Activated naive CD4-positive, alpha-beta T cell treated with anti-CD3 and anti-CD28 coated beads, Interleukin-2, amount 10 ng/mL, durations not matched to agents 7 days and 5 days (primary cell): ENCODE results near the gene GRIFIN.

Experiments used
- CTCF ChIA-PET: fragments of 350-600 bp; sonication (Branson Sonifier 250); formaldehyde crosslinking; loops from one replicate; lab custom pipeline; 2021; ENCODE audit warnings: antibody characterized with exemption; lab: Charles Lee
- DNase-seq: peaks from one replicate; pipeline ENCODE4 v3.0.0-alpha.2; 2020
- H3K27ac Mint-ChIP-seq: one replicate; pipeline ENCODE4 v1.8.0; 2021; ENCODE audit warnings: mild to moderate bottlenecking, moderate library complexity, mixed read lengths
- H3K27me3 Mint-ChIP-seq: one replicate; pipeline ENCODE4 v1.8.0; 2021; ENCODE audit warnings: mild to moderate bottlenecking, mixed read lengths
- H3K36me3 Mint-ChIP-seq: one replicate; pipeline ENCODE4 v1.8.0; 2021; ENCODE audit warnings: mixed read lengths
- H3K4me1 Mint-ChIP-seq: one replicate; pipeline ENCODE4 v1.8.0; 2021; ENCODE audit warnings: mixed read lengths
- H3K4me3 Mint-ChIP-seq: one replicate; pipeline ENCODE4 v1.8.0; 2021; ENCODE audit warnings: mild to moderate bottlenecking, moderate library complexity, mixed read lengths
- H3K9me3 Mint-ChIP-seq: one replicate; pipeline ENCODE4 v1.8.0; 2021; ENCODE audit warnings: mixed read lengths

GRIFIN gene, protein sequence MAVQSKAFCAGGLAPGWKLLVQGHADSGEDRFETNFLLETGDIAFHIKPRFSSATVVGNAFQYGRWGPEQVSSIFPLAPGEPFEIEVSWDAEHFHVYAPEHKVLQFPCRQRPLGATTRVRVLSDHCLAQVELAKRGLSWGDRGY

DNA sequence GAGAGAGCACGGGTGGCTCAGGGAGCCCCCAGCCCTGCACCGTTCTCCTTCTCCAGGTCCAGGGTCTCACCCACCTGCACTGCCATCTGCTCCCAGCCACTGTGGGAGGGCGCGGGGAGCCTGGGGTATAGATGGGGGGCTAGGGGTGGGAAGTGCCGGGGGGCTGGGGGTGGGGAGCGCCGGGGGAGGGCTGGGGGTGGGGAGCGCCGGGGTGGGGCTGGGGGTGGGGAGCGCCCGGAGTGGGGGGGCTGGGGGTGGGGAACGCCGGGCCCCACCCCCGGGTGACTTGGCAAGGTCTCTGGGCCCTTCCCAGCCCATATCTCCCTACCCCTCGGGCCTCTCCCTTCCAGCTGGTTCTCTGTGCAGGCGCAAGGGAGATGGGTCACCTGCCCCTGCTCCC, at the start of gene GRIFIN:
Gene GRIFIN, minus strand, starts transcription at position 101 of the 400 bp plus-strand sequence. Its CDS starts 15 bp downstream, at position 86.
- H3K9me3 Mint-ChIP-seq = no peaks in the 10 kb centered on the region
- DNase-seq = no peak
- no peak within 1 kb of the TSS for H3K4me3 Mint-ChIP-seq
- peaks cover 41% of the 10 kb centered on the region for H3K27me3 Mint-ChIP-seq
- CTCF ChIA-PET = no interaction called here
- peaks cover 10% of the 10 kb centered on the region for H3K4me1 Mint-ChIP-seq
- H3K27ac Mint-ChIP-seq = no peak within 1 kb of the TSS
- H3K36me3 Mint-ChIP-seq = no peaks in the 10 kb centered on the region

DNA sequence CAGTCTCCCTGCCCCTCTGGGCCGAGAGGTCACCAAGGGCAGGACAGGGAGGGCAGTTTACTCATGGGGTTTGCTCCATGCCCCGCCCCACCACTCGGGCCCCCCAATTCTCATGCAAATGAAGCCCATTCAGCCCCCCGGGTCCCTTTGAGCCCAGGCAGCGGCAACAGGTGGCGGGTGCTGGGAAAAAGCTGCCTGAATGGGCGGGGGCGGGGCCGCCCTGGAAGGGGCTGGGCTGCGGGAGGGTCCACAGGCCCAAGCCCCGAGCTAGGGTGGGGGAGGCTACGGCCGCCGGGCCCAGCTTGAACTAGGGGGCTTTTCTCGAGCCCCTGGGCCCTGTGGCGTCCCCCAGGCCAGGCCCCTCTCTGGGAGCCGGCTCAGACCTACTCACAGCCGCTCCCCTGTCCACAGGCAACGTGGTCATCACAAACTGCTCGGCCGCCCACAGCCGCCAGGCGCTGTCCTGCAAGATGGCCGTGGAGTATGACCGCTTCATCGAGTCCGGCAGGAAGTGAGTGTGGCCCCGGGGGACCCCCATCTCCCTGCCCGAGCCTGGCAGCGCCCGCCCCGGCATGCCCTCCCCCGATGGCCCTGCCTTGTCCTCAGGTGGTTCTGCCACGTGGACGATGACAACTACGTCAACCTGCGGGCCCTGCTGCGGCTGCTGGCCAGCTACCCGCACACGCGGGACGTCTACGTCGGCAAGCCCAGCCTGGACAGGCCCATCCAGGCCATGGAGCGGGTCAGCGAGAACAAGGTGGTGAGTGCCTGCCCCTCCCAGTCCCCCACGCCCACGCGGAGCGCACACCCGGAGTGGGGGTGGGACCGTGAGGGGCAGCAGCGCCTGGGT, 48.8 kb upstream of the GRIFIN start:
- Mint-ChIP-seq H3K4me1 (peaks cover 63% of the 10 kb centered on the region), H3K9me3 (no peaks in the 10 kb centered on the region), H3K27ac (no peak overlapping the region), H3K27me3 (no peaks in the 10 kb centered on the region), H3K36me3 (peaks cover 44% of the 10 kb centered on the region), H3K4me3 (no peak overlapping the region)
- no peak for DNase-seq
- CTCF ChIA-PET = interaction anchor here (1.9 kb wide), 1 partner anchor 185 kb away, joined by 4 read pairs; no protein-coding TSS in a partner anchor

DNA sequence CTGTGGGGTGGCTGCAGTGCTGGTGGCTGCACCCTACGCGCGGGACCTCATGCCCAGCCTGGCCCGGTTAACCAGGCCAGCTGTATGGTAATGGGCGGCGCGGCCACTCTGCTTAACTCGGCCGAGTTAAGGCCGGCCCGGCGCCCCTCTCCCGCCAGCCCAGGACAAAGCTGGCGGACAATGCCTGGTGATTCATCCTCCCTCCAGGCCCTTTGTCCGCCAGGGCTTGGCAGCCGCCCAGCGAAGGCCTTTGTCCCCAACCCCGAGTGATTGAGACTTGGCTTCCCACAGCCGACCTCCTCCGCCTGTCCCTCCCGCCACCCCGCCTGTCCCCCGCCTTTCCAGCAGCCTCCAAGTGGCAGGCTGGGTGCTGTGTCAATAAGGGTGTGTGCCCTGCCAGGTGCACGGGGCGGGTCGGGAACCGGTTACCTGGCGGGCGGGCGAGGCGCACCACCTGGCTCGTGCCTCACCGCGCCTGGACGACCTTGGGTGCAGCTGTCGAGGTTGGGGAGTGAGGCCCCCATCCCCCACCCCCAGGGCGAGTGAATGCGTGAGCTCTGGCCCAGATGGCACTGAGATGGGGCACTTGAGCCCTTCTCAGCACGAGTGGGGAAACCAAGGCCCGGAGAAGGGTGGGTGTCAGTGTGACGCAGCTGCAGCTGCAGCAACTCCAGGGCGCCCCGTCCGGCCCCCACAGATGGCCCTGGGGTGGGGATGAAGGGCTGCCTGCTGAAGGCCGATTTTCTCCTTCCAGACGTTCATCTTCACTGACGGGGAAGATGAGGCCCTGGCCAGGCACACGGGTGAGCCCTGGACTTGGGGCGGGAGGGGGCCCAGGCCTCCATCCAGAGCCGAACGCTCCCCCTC, 48.0 kb upstream of the GRIFIN start:
- Mint-ChIP-seq H3K4me3 (peak overlapping the region; percentile 38), H3K36me3 (peaks cover 44% of the 10 kb centered on the region), H3K4me1 (peaks cover 55% of the 10 kb centered on the region), H3K27ac (peak overlapping the region; percentile 14), H3K27me3 (peaks cover under 1% of the 10 kb centered on the region), H3K9me3 (no peaks in the 10 kb centered on the region)
- DNase-seq = no peak
- CTCF ChIA-PET = no interaction called here

DNA sequence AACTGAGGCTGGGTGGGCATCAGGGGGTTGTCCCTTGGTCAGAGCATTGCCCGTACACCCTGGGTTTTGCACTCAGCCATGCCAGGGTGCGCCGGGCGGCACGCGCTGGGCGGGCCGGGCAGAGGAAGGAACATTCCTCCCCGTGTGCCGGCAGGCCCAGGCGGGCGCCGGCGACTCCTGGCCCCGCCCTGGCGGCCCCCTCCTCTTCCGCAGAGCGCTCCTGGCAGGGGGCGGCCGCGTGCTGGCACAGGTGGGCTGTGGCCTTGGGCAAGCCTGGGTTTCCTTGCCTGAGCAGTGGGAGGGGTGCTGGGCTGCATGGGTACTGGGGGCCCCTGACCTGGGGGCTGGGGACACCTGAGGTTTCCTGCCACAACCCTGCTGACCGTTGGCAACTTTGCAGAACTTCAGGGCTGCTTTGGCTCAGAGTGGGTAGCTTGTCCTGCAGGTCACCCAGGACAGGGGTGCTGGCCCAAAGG, 47.3 kb upstream of the GRIFIN start:
- peaks cover 44% of the 10 kb centered on the region for H3K36me3 Mint-ChIP-seq
- H3K4me3 Mint-ChIP-seq = peak overlapping the region; percentile 97
- CTCF ChIA-PET = no interaction called here
- H3K27ac Mint-ChIP-seq = peak overlapping the region; percentile 87
- H3K4me1 Mint-ChIP-seq = peaks cover 52% of the 10 kb centered on the region
- H3K27me3 Mint-ChIP-seq = peaks cover 4% of the 10 kb centered on the region
- H3K9me3 Mint-ChIP-seq = no peaks in the 10 kb centered on the region
- no peak for DNase-seq

DNA sequence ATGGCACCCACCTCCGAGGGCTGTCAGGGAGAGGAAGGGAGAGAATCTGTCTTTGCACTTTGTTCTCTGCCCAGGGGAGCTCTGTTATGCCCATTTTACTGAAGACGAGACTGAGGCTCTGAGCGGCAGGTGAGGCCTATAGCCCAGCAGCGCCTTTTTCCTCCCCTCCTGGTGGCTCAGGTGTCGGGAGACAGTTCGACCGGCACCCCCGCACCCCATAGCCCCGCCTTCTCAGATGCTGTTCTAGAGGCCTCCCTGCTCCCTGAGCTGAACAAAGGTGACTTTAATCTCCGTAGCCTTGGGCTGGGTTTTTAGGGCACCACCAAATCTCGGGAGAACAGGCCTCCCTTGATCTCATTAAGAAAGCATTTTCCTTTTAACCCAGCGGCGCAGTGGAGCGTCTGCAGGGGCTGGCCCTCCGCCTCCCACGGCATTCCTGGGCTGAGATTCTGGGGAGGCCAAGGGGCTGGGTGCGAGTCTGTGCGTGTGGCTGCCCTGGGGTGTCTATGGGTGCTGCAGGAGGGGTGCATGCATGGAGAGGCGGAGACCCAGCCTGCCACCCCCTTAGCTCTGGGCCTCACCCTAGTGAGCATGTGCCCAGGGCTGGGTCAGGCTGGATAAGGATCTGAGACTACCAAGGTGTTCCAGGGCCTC, 46.7 kb upstream of the GRIFIN start:
- Mint-ChIP-seq H3K27ac (peak overlapping the region; percentile 87), H3K9me3 (no peaks in the 10 kb centered on the region), H3K36me3 (peaks cover 40% of the 10 kb centered on the region), H3K27me3 (peaks cover 10% of the 10 kb centered on the region), H3K4me3 (peak overlapping the region; percentile 97), H3K4me1 (peaks cover 52% of the 10 kb centered on the region)
- CTCF ChIA-PET = no interaction called here
- DNase-seq = peak; percentile 73

DNA sequence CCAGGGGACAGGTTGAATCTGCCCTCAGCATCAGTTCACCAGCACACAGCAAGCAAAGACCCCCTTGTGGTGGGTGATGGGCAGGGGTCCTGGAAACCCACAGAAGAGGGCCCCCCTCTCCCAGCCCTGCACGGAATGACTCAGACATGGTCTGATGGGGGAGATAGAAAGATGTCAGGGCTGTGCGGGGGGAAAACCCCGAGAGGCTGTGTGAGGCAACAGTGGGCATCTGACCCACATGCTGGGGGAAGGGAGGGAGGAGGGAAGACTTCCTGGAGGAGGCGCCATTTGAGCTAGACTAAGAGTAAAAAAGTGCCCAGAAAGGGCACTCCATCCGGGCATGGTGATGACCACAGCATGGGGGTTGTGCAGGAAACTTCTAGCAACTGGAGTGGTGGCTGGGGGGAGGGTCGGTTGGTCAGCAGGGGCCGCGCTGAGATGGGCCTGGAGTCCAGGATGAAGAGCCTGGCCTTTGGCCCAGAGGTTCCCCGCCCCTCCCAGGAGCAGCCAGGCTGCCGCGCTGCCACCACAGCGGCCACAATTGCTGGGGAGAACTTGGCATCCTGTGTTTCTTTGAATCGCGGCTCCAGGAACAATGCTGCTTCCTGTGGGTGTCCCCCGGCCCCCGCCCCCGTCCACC, 45.9 kb upstream of the GRIFIN start:
- Mint-ChIP-seq H3K9me3 (no peaks in the 10 kb centered on the region), H3K36me3 (peaks cover 32% of the 10 kb centered on the region), H3K4me1 (peaks cover 49% of the 10 kb centered on the region), H3K27ac (peak overlapping the region; percentile 87), H3K4me3 (peak overlapping the region; percentile 97), H3K27me3 (peaks cover 18% of the 10 kb centered on the region)
- CTCF ChIA-PET = interaction anchor here (0.9 to 1.1 kb wide), 2 partner anchors 11 to 52 kb away, joined by 3 to 4 read pairs; no protein-coding TSS in a partner anchor
- DNase-seq = peak; percentile 81

DNA sequence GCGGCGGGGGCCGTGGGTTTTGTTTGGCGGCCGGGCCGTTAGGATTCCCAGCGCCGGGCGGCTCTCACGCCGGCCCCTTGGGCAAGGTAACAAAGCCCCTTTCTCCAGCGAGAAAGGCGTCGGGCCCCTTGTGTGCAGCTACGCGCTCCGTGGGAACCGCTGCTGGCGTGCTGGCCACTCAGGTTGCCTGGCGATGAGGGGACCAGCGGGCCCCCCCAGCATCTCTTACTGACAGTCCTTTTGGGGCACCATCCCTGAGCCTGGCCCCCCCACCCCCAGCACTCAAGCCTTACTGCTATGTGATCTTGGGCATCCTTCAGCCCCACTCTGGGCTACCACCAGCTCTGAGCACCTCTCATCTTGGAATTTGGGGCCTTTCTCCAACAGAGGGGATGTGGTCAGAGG, 45.1 kb upstream of the GRIFIN start:
- CTCF ChIA-PET = interaction anchor here (0.9 to 1.1 kb wide), 2 partner anchors 11 to 51 kb away, joined by 3 to 4 read pairs; no protein-coding TSS in a partner anchor
- H3K9me3 Mint-ChIP-seq = no peaks in the 10 kb centered on the region
- DNase-seq = peak; percentile 42
- peak overlapping the region; percentile 97 for H3K4me3 Mint-ChIP-seq
- H3K4me1 Mint-ChIP-seq = peaks cover 42% of the 10 kb centered on the region
- H3K27ac Mint-ChIP-seq = peak overlapping the region; percentile 87
- H3K36me3 Mint-ChIP-seq = peaks cover 29% of the 10 kb centered on the region
- H3K27me3 Mint-ChIP-seq = peaks cover 22% of the 10 kb centered on the region

DNA sequence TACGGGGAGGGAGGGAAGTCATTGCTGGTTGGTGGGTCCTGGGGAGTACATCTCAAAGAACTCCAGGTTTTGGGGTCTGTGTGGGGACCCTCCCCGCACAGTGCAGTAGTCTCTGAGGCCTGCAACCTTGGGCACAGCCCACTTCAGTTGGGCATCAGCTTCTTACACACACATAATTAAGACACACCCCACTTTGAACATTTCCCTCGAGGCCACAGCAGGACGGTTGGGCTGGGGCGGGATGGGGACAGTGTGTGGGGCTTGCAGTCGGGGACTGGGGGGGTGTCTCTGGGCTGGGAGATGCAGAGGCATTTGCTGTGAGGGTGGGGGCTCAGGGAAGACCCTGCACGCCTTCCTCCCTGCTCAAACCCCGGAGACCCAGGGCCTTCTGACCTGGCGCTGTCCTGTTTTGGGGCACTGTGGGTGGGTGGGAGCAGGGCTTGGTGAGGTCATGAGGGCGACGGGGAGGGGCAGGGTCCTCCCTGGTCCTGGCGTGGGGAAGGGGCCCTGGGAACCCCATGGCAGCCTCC, 44.6 kb upstream of the GRIFIN start:
- Mint-ChIP-seq H3K27ac (peak overlapping the region; percentile 88), H3K27me3 (peaks cover 25% of the 10 kb centered on the region), H3K4me3 (peak overlapping the region; percentile 97), H3K36me3 (peaks cover 25% of the 10 kb centered on the region), H3K4me1 (peaks cover 38% of the 10 kb centered on the region), H3K9me3 (no peaks in the 10 kb centered on the region)
- CTCF ChIA-PET = interaction anchor here (1.1 to 1.2 kb wide), 2 partner anchors 10 kb away, joined by 3 to 4 read pairs; no protein-coding TSS in a partner anchor
- DNase-seq = no peak

DNA sequence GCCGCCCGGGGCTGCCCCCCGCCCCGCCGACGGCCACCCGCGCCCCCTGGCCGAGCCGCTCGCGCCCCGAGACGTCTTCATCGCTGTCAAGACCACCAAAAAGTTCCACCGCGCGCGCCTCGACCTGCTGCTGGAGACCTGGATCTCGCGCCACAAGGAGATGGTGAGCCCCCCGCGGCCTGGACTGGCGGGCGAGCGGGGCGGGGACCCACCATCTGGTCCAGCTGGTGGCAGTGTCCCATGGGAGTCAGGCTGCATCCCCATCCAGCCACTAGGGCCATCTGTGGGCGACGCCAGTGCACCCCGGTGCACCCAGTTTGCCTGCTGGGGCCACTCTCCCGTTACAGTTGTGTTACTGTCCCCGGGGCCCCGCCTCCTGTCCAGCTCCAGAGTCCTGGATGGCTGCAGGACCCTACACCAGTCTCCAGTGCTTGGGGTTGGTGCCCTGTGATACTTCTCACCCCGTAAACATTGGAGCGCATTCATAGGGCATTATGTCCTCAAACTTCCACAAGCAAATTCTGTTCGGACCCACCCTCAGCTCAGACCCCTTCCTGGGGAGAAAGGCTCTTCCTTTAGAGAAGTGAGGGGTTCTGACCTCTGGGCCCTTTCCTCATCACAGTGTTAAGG, 44.0 kb upstream of the GRIFIN start:
- H3K9me3 Mint-ChIP-seq = no peaks in the 10 kb centered on the region
- DNase-seq = peak; percentile 55
- peaks cover 35% of the 10 kb centered on the region for H3K4me1 Mint-ChIP-seq
- H3K36me3 Mint-ChIP-seq = peaks cover 24% of the 10 kb centered on the region
- CTCF ChIA-PET = interaction anchor here (1.2 kb wide), 1 partner anchor 10 kb away, joined by 3 read pairs; no protein-coding TSS in a partner anchor
- peaks cover 25% of the 10 kb centered on the region for H3K27me3 Mint-ChIP-seq
- H3K27ac Mint-ChIP-seq = peak overlapping the region; percentile 88
- H3K4me3 Mint-ChIP-seq = peak overlapping the region; percentile 97

DNA sequence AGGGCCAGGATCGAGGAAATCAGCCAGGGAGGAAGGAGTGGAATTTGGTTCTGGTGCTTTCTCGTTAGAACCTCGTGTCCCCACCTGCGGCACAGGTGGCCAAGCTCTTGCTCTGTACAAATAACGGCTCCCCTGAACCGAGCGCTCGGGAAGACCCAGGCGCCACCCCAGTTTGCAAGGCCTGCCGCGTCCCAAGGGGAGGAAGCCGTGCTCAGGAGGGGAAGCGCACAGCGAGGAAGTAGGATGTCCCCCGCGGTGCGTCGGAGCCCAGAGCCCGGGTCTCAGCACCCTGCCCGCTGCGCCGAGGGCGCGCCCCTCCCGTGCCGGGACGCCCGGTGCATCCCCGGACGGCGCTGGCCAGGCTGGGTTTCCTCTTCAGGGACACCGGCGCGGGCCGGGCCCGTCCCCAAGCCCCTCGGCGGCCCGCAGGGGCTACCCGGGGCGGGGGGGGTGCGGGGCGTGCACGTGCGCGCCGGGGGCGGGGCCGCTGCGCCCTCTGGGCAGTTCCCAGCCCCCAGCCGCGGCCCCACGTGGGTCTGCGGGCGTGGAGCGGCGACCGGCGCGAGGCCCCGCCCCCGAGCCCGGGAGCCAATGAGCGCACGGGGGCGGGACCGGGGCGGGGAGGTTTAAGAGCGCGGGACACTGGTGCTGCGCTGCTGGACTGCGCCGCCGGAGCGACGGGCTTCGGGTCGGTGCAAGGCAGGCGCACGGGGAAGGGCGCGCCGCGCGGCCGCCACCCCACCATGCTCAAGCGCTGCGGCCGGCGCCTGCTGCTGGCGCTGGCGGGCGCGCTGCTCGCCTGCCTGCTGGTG, 43.1 kb upstream of the GRIFIN start, which contains the start of gene LFNG:
Gene LFNG, plus strand, starts transcription at position 656 of the 812 bp plus-strand sequence. Its CDS starts 88 bp downstream, at position 744.
- H3K4me1 Mint-ChIP-seq = peaks cover 34% of the 10 kb centered on the region
- H3K4me3 Mint-ChIP-seq = peak within 1 kb of the TSS; percentile 97
- peak; percentile 88 for DNase-seq
- peaks cover 25% of the 10 kb centered on the region for H3K27me3 Mint-ChIP-seq
- no peaks in the 10 kb centered on the region for H3K9me3 Mint-ChIP-seq
- CTCF ChIA-PET = interaction anchor here (1.2 kb wide), 1 partner anchor 11 kb away, joined by 3 read pairs; no protein-coding TSS in a partner anchor
- H3K27ac Mint-ChIP-seq = peak within 1 kb of the TSS; percentile 88
- H3K36me3 Mint-ChIP-seq = peaks cover 24% of the 10 kb centered on the region

DNA sequence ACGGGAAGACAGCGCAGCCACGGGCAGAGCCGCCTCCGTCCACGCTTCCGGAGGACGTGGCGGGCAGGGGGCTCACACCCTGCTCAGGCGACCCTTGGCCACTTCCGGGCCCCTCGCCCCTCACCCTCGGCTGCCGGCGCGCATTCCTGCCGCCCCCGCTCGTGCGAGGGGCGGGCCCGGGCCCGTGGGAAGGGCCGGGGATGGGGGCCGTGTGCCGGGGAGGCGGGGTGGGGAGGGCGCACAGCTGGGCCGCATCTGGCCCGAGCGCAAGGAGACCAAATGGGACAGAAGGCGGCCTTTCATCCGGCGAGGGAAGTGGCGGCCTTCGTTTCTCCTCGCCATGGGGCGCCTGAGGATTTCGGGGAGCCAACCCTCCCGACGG, 42.5 kb upstream of the GRIFIN start:
- CTCF ChIA-PET = no interaction called here
- H3K4me1 Mint-ChIP-seq = peaks cover 32% of the 10 kb centered on the region
- H3K27me3 Mint-ChIP-seq = peaks cover 25% of the 10 kb centered on the region
- no peaks in the 10 kb centered on the region for H3K9me3 Mint-ChIP-seq
- no peak for DNase-seq
- H3K27ac Mint-ChIP-seq = no peak overlapping the region
- peaks cover 24% of the 10 kb centered on the region for H3K36me3 Mint-ChIP-seq
- peak overlapping the region; percentile 71 for H3K4me3 Mint-ChIP-seq
